ENCODE results near the gene ABCB1. TPM values are rescaled to one million over a fixed set of nuclear protein-coding genes. Genes with fewer than 3 reads are reported as not detected.
"Not testable (repeated sequence)": the region's sequence is repeated elsewhere in the genome, so short reads cannot be mapped to it uniquely, and the experiment has no call there.

Gene ABCB1
- total and polyA plus RNA-seq, 2 of the 8 experiments (the other 6 are each of a cell fraction or from before 2014, with no cell fraction given): 0.51 to 1.2 TPM

DNA sequence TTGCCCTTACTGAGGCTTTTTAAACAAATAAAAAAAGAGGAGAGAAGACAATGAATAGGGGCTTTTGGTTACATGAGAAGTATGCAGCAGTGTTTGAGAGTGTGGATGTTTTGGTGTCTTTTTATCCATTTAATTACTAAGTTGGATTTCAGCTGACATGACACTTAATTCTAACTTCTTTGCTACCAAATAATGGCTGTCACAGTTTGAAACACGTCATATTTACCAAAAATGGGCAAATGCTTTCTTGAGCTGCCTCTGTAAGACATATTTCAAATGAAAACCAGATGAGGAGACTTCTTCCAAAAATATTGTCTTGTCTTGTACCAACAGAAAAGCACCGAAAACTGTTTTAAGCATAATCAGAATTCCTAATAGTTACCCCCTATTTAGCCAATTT lies 129.2 kb downstream of the ABCB1 start (continued):
- TF ChIP-seq, protein P1, sequence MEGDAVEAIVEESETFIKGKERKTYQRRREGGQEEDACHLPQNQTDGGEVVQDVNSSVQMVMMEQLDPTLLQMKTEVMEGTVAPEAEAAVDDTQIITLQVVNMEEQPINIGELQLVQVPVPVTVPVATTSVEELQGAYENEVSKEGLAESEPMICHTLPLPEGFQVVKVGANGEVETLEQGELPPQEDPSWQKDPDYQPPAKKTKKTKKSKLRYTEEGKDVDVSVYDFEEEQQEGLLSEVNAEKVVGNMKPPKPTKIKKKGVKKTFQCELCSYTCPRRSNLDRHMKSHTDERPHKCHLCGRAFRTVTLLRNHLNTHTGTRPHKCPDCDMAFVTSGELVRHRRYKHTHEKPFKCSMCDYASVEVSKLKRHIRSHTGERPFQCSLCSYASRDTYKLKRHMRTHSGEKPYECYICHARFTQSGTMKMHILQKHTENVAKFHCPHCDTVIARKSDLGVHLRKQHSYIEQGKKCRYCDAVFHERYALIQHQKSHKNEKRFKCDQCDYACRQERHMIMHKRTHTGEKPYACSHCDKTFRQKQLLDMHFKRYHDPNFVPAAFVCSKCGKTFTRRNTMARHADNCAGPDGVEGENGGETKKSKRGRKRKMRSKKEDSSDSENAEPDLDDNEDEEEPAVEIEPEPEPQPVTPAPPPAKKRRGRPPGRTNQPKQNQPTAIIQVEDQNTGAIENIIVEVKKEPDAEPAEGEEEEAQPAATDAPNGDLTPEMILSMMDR (IDR thresholded peaks at IDR 0.05; ENCODE audit: control extremely low read depth in 1 of 3, insufficient read depth in 1 of 3, low read depth in 1 of 3, low read length in 3 of 3): no peak
- no peak for TF ChIP-seq SP2 (IDR thresholded peaks at IDR 0.05; ENCODE audit: low read length)
- TF ChIP-seq RXRA (IDR thresholded peaks at IDR 0.05; ENCODE audit: insufficient read depth, low read depth, low read length): no peak
- TF ChIP-seq POU5F1 (IDR thresholded peaks at IDR 0.05; ENCODE audit: low read depth, low read length): no peak

DNA sequence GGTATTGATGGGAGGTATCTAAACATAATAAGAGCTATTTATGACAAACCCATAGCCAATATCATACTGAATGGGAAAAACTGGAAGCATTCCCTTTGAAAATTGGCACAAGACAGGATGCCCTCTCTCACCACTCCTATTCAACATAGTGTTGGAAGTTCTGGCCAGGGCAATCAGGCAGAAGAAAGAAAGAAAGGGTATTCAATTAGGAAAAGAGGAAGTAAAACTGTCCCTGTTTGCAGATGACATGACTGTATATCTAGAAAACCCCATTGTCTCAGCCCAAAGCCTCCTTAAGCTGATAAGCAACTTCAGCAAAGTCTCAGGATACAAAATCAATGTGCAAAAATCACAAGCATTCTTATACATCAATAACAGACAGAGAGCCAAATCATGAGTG lies 131.5 kb downstream of the ABCB1 start:
- H2BK12ac ChIP-seq (ENCODE audit: low read depth, low read length); H3K18ac ChIP-seq (ENCODE audit: extremely low read depth, low read length); H3K4me3 ChIP-seq (ENCODE audit: extremely low read depth in 1 of 4, insufficient read depth in 2 of 4, low read depth in 3 of 4, low read length in 4 of 4): not testable (repeated sequence)

More for the DNA sequence above, 131.5 kb downstream of the ABCB1 start:
- H3K4me1 ChIP-seq (replicated peaks in 1 of 4; ENCODE audit: control insufficient read depth in 3 of 4, insufficient read depth in 4 of 4, low read length in 3 of 4); H3K27me3 ChIP-seq (replicated peaks in 1 of 4; ENCODE audit: control insufficient read depth in 3 of 4, extremely low read depth in 1 of 4, insufficient read depth in 3 of 4, low read length in 3 of 4); H4K8ac ChIP-seq (ENCODE audit: extremely low read depth, insufficient read depth, low read length); H3K9ac ChIP-seq (replicated peaks in 1 of 4; ENCODE audit: extremely low read depth in 1 of 4, low read depth in 3 of 4, low read length in 3 of 4); H3K4me2 ChIP-seq (ENCODE audit: insufficient read depth in 1 of 2, low read depth in 2 of 2, low read length in 2 of 2); H2BK120ac ChIP-seq (replicated peaks; ENCODE audit: low read depth, low read length); H3K36me3 ChIP-seq (ENCODE audit: control insufficient read depth in 2 of 4, insufficient read depth in 4 of 4, low read length in 3 of 4); H4K20me1 ChIP-seq (replicated peaks in 1 of 2; ENCODE audit: control insufficient read depth in 1 of 2, insufficient read depth in 2 of 2, low read length in 2 of 2); CTCF ChIA-PET (ENCODE audit: partially characterized antibody); H2AK5ac ChIP-seq (ENCODE audit: low read depth, low read length); H3K9me3 ChIP-seq (ENCODE audit: insufficient read depth in 2 of 2, low read depth in 1 of 2, low read length in 1 of 2); H3K56ac ChIP-seq (replicated peaks; ENCODE audit: insufficient read length, low read depth, low read length); H3K4ac ChIP-seq (replicated peaks; ENCODE audit: insufficient read length, low read depth, low read length); DNase-seq (ENCODE audit: low read depth in 1 of 2, low spot score in 2 of 2); H3K79me2 ChIP-seq (ENCODE audit: control insufficient read depth in 1 of 2, insufficient read depth in 2 of 2, low read length in 2 of 2); H3K79me1 ChIP-seq (ENCODE audit: low read depth, low read length); H2BK15ac ChIP-seq (ENCODE audit: low read length); H4K91ac ChIP-seq (replicated peaks; ENCODE audit: insufficient read length, low read length); H3K14ac ChIP-seq (ENCODE audit: insufficient read length); FAIRE-seq; H2AFZ ChIP-seq (ENCODE audit: low read length); H3K27ac ChIP-seq (ENCODE audit: low read depth, low read length); H3K23ac ChIP-seq (ENCODE audit: insufficient read length); H2BK20ac ChIP-seq (ENCODE audit: low read length); H2BK5ac ChIP-seq (ENCODE audit: low read depth, low read length); H4K5ac ChIP-seq (ENCODE audit: insufficient read length, low read depth, low read length); POLR2A ChIA-PET (ENCODE audit: partially characterized antibody); H3K23me2 ChIP-seq (ENCODE audit: low read depth, low read length): not testable (repeated sequence)
